ENCODE measurements around the gene ACSL3.

The ACSL3 gene

GRCh38 chr2:222944971-222945740 is 84.3 kb downstream of the ACSL3 start:
- TF ChIP-seq CTCF (IDR thresholded peaks at IDR 0.05; ENCODE audit: low read length) (no peak), EZH2 (IDR thresholded peaks at IDR 0.05; ENCODE audit: borderline replicate concordance, low read length) (no peak)
- H3K4me1 ChIP-seq (ENCODE audit: insufficient read depth, low read length, severe bottlenecking), result no peaks in the 10 kb centered on the region
- H3K4me3 ChIP-seq (ENCODE audit: low read depth, low read length, poor library complexity, severe bottlenecking), result no peak overlapping the region
- H3K36me3 ChIP-seq (ENCODE audit: insufficient read depth, low read length), result peaks cover 7% of the 10 kb centered on the region; the same call in 1 of the 2 replicates
- no peak overlapping the region for H3K9ac ChIP-seq (ENCODE audit: low read length)
- H3K4me2 ChIP-seq (ENCODE audit: low read length), result no peak overlapping the region
- H3K27me3 ChIP-seq (ENCODE audit: insufficient read depth, low read length), result no peaks in the 10 kb centered on the region
- no peaks in the 10 kb centered on the region for H3K9me3 ChIP-seq (ENCODE audit: low read length)
- no peaks in the 10 kb centered on the region for H3F3A ChIP-seq (ENCODE audit: insufficient read depth, low read length)
- H4K20me1 ChIP-seq (ENCODE audit: insufficient read depth, low read length), result no peaks in the 10 kb centered on the region
- no peaks in the 10 kb centered on the region for H3K79me2 ChIP-seq (ENCODE audit: insufficient read depth, low read length)
- H2AFZ ChIP-seq (ENCODE audit: low read length), result no peak overlapping the region
- no peak overlapping the region for H3K27ac ChIP-seq (ENCODE audit: low read depth, low read length, poor library complexity, severe bottlenecking)
- no peaks in the 10 kb centered on the region for H3K9me2 ChIP-seq (ENCODE audit: low read depth, low read length)

GRCh38 chr2:222945887-222946286 is 85.1 kb downstream of the ACSL3 start:
- Histone ChIP-seq H3K9me3 (ENCODE audit: low read length) (no peaks in the 10 kb centered on the region), H3K4me3 (ENCODE audit: low read depth, low read length, poor library complexity, severe bottlenecking) (no peak overlapping the region), H4K20me1 (ENCODE audit: insufficient read depth, low read length) (no peaks in the 10 kb centered on the region), H3K27me3 (ENCODE audit: insufficient read depth, low read length) (no peaks in the 10 kb centered on the region), H3F3A (ENCODE audit: insufficient read depth, low read length) (no peaks in the 10 kb centered on the region), H3K4me1 (ENCODE audit: insufficient read depth, low read length, severe bottlenecking) (peaks cover 1% of the 10 kb centered on the region), H3K9me2 (ENCODE audit: low read depth, low read length) (no peaks in the 10 kb centered on the region), H2AFZ (ENCODE audit: low read length) (no peak overlapping the region), H3K9ac (ENCODE audit: low read length) (no peak overlapping the region), H3K79me2 (ENCODE audit: insufficient read depth, low read length) (no peaks in the 10 kb centered on the region), H3K36me3 (ENCODE audit: insufficient read depth, low read length) (peaks cover 7% of the 10 kb centered on the region; the same call in 1 of the 2 replicates), H3K27ac (ENCODE audit: low read depth, low read length, poor library complexity, severe bottlenecking) (no peak overlapping the region), H3K4me2 (ENCODE audit: low read length) (no peak overlapping the region)
- TF ChIP-seq CTCF (IDR thresholded peaks at IDR 0.05; ENCODE audit: low read length) (no peak), EZH2 (IDR thresholded peaks at IDR 0.05; ENCODE audit: borderline replicate concordance, low read length) (no peak)

- no peaks in the 10 kb centered on the region for H3K79me2 ChIP-seq (ENCODE audit: insufficient read depth, low read length)
- H3K4me1 ChIP-seq (ENCODE audit: insufficient read depth, low read length, severe bottlenecking), result peaks cover 10% of the 10 kb centered on the region
- TF ChIP-seq EZH2 (IDR thresholded peaks at IDR 0.05; ENCODE audit: borderline replicate concordance, low read length), result no peak
- no peak for TF ChIP-seq CTCF (IDR thresholded peaks at IDR 0.05; ENCODE audit: low read length)
- H3K36me3 ChIP-seq (ENCODE audit: insufficient read depth, low read length), result peaks cover 2% of the 10 kb centered on the region; the same call in 1 of the 2 replicates
- H4K20me1 ChIP-seq (ENCODE audit: insufficient read depth, low read length), result no peaks in the 10 kb centered on the region
- no peaks in the 10 kb centered on the region for H3K9me2 ChIP-seq (ENCODE audit: low read depth, low read length)
- no peak overlapping the region for H2AFZ ChIP-seq (ENCODE audit: low read length)
- H3K9ac ChIP-seq (ENCODE audit: low read length), result no peak overlapping the region
- no peaks in the 10 kb centered on the region for H3K27me3 ChIP-seq (ENCODE audit: insufficient read depth, low read length)
- no peaks in the 10 kb centered on the region for H3F3A ChIP-seq (ENCODE audit: insufficient read depth, low read length)
- no peak overlapping the region for H3K4me3 ChIP-seq (ENCODE audit: low read depth, low read length, poor library complexity, severe bottlenecking)
- H3K27ac ChIP-seq (ENCODE audit: low read depth, low read length, poor library complexity, severe bottlenecking), result no peak overlapping the region
- no peaks in the 10 kb centered on the region for H3K9me3 ChIP-seq (ENCODE audit: low read length)
- H3K4me2 ChIP-seq (ENCODE audit: low read length), result no peak overlapping the region
Measured at GRCh38 chr2:222946700-222947287, 86.0 kb downstream of the ACSL3 start.
